T-helper 22 cell (primary cell): ENCODE data around the gene CSTA.

ENCODE experiments used
- DNase-seq: peaks from one replicate; pipeline ENCODE4 v3.0.0-alpha.2; 2020; ENCODE audit warnings: low read depth

Gene CSTA

GRCh38 chr3:122382888-122383666, 58.0 kb downstream of the CSTA start, which contains the start of gene MIX23:
MIX23 (minus strand) TSS chr3:122383231; CDS start chr3:122383224, 7 bp downstream.
- DNase-seq: peak; percentile 70

GRCh38 chr3:122383771-122384697, 59.0 kb downstream of the CSTA start, which contains the start of gene FAM162A:
FAM162A (plus strand) TSS chr3:122384182; CDS start chr3:122384266, 84 bp downstream.
- peak; percentile 87 for DNase-seq

- no peak for DNase-seq
These were observed 62.7 kb downstream of the CSTA start for GRCh38 chr3:122387709-122388108.

- no peak for DNase-seq
These were observed 64.1 kb downstream of the CSTA start for GRCh38 chr3:122389197-122389596.

- DNase-seq: no peak
These were observed 64.8 kb downstream of the CSTA start for GRCh38 chr3:122389892-122390291.

GRCh38 chr3:122390665-122391064, 65.6 kb downstream of the CSTA start:
- DNase-seq: no peak
